ENCODE measurements around the gene RBBP8NL.

RBBP8NL gene

DNA sequence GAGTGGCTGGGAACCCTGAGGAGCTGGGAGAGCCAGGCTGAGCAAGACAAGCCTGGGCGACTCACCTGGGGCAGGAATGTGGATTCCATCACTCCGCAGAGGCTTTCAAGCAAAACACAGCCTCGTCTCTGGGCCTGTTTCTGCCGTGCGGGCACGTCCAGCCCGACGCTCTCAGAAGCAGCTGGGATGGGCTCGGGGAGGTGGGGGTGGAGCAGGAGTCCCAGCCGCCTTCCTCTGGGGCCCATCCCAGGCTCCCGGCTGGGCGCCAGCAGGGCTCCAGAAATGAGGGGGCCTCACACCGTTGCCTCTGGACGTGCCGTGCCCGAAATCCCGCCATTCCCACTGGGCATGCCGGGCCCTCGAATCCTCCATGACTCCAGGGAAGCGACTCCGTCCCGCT, 49.1 kb downstream of the RBBP8NL start:
- TF ChIP-seq ZNF565 (CRISPR knock-in tag; conservative IDR thresholded peaks at IDR 0.05; ENCODE audit: low read depth) (no peak), TOX (CRISPR knock-in tag; IDR thresholded peaks at IDR 0.05; ENCODE audit: borderline replicate concordance) (no peak), ZC3H10 (CRISPR knock-in tag; IDR thresholded peaks at IDR 0.05) (no peak), RARB (CRISPR knock-in tag; IDR thresholded peaks at IDR 0.05) (no peak), ZFP30 (CRISPR knock-in tag; IDR thresholded peaks at IDR 0.05) (no peak), ESRRG (CRISPR knock-in tag; IDR thresholded peaks at IDR 0.05) (no peak), ZNF70 (CRISPR knock-in tag; IDR thresholded peaks at IDR 0.05) (no peak), ZFP3 (CRISPR knock-in tag; IDR thresholded peaks at IDR 0.05) (no peak), TCF4 (CRISPR knock-in tag; IDR thresholded peaks at IDR 0.05; ENCODE audit: borderline replicate concordance) (no peak), PPARA (CRISPR knock-in tag; IDR thresholded peaks at IDR 0.05; ENCODE audit: borderline replicate concordance) (no peak), SNAI2 (CRISPR knock-in tag; IDR thresholded peaks at IDR 0.05) (no peak), POU6F1 (CRISPR knock-in tag; IDR thresholded peaks at IDR 0.05; ENCODE audit: borderline replicate concordance, low read depth) (no peak), ARNTL (CRISPR knock-in tag; IDR thresholded peaks at IDR 0.05; ENCODE audit: borderline replicate concordance, low read depth) (no peak), CREB5 (CRISPR knock-in tag; IDR thresholded peaks at IDR 0.05; ENCODE audit: low read depth) (no peak)
- TF ChIP-seq, protein P1, sequence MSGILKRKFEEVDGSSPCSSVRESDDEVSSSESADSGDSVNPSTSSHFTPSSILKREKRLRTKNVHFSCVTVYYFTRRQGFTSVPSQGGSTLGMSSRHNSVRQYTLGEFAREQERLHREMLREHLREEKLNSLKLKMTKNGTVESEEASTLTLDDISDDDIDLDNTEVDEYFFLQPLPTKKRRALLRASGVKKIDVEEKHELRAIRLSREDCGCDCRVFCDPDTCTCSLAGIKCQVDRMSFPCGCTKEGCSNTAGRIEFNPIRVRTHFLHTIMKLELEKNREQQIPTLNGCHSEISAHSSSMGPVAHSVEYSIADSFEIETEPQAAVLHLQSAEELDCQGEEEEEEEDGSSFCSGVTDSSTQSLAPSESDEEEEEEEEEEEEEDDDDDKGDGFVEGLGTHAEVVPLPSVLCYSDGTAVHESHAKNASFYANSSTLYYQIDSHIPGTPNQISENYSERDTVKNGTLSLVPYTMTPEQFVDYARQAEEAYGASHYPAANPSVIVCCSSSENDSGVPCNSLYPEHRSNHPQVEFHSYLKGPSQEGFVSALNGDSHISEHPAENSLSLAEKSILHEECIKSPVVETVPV (CRISPR knock-in tag; IDR thresholded peaks at IDR 0.05), result no peak
- TF ChIP-seq, protein P2, sequence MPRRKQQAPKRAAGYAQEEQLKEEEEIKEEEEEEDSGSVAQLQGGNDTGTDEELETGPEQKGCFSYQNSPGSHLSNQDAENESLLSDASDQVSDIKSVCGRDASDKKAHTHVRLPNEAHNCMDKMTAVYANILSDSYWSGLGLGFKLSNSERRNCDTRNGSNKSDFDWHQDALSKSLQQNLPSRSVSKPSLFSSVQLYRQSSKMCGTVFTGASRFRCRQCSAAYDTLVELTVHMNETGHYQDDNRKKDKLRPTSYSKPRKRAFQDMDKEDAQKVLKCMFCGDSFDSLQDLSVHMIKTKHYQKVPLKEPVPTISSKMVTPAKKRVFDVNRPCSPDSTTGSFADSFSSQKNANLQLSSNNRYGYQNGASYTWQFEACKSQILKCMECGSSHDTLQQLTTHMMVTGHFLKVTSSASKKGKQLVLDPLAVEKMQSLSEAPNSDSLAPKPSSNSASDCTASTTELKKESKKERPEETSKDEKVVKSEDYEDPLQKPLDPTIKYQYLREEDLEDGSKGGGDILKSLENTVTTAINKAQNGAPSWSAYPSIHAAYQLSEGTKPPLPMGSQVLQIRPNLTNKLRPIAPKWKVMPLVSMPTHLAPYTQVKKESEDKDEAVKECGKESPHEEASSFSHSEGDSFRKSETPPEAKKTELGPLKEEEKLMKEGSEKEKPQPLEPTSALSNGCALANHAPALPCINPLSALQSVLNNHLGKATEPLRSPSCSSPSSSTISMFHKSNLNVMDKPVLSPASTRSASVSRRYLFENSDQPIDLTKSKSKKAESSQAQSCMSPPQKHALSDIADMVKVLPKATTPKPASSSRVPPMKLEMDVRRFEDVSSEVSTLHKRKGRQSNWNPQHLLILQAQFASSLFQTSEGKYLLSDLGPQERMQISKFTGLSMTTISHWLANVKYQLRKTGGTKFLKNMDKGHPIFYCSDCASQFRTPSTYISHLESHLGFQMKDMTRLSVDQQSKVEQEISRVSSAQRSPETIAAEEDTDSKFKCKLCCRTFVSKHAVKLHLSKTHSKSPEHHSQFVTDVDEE (CRISPR knock-in tag; IDR thresholded peaks at IDR 0.05), result no peak
- no peak for ATAC-seq

GRCh38 chr20:62377615-62378178, 49.6 kb downstream of the RBBP8NL start:
- TF ChIP-seq, protein P1 (CRISPR knock-in tag; IDR thresholded peaks at IDR 0.05), result no peak
- TF ChIP-seq OSR1 (CRISPR knock-in tag; IDR thresholded peaks at IDR 0.05) (no peak), ZFP30 (CRISPR knock-in tag; IDR thresholded peaks at IDR 0.05) (no peak), RARB (CRISPR knock-in tag; IDR thresholded peaks at IDR 0.05) (no peak), ARNTL (CRISPR knock-in tag; IDR thresholded peaks at IDR 0.05; ENCODE audit: borderline replicate concordance, low read depth) (no peak), GLIS3 (CRISPR knock-in tag; IDR thresholded peaks at IDR 0.05) (no peak), SNAI2 (CRISPR knock-in tag; IDR thresholded peaks at IDR 0.05) (no peak), CSDC2 (CRISPR knock-in tag; IDR thresholded peaks at IDR 0.05) (no peak), ESRRG (CRISPR knock-in tag; IDR thresholded peaks at IDR 0.05) (no peak), ZC3H10 (CRISPR knock-in tag; IDR thresholded peaks at IDR 0.05) (no peak), ISL1 (CRISPR knock-in tag; IDR thresholded peaks at IDR 0.05) (no peak), PATZ1 (CRISPR knock-in tag; IDR thresholded peaks at IDR 0.05; ENCODE audit: borderline replicate concordance) (no peak)
- TF ChIP-seq, protein P2 (CRISPR knock-in tag; IDR thresholded peaks at IDR 0.05), result no peak
- no peak for ATAC-seq

Measured in SK-N-SH treated with all-trans-retinoic acid at 6 μM for 48 hours (cell line).